Mesenchymal stem cell (in vitro differentiated cells and primary cell): ENCODE data around the gene NID1.
A peak's percentile ranks its signal among the peaks of the same experiment; 100 is the strongest.

Source experiments
- DNase-seq: peaks from one replicate; pipeline ENCODE4 v3.0.0-alpha.2; 2013
- H2AFZ ChIP-seq: one replicate; pipeline ENCODE4 v1.6.1; 2013; ENCODE audit warnings: low read depth, mild to moderate bottlenecking, control low read depth, inconsistent platforms, low read length, moderate library complexity
- H2AK5ac ChIP-seq: 2 replicates; pipeline ENCODE4 v1.6.1; 2013; ENCODE audit warnings: low read length, moderate library complexity, mild to moderate bottlenecking, inconsistent platforms; ENCODE audit not compliant: severe bottlenecking
- H2BK120ac ChIP-seq: one replicate; pipeline ENCODE4 v1.6.1; 2013; ENCODE audit warnings: low read depth, mild to moderate bottlenecking, inconsistent platforms, low read length, moderate library complexity
- H2BK12ac ChIP-seq, 2 experiments: one replicate each; pipeline ENCODE4 v1.6.1; 2013; ENCODE audit warnings: inconsistent platforms in 2 of 2, low read length in 2 of 2, mild to moderate bottlenecking in 2 of 2, moderate library complexity in 2 of 2, control low read depth in 1 of 2
- H2BK15ac ChIP-seq: one replicate; pipeline ENCODE4 v1.6.1; 2013; ENCODE audit warnings: mild to moderate bottlenecking, low read depth, inconsistent platforms; ENCODE audit not compliant: poor library complexity, severe bottlenecking
- H2BK5ac ChIP-seq: 2 replicates; pipeline ENCODE4 v1.6.1; 2013; ENCODE audit warnings: low read depth, mild to moderate bottlenecking, low read length, control low read depth, inconsistent platforms; ENCODE audit not compliant: poor library complexity, severe bottlenecking
- H3K14ac ChIP-seq, 2 experiments: one replicate each; pipeline ENCODE4 v1.6.1; 2013; ENCODE audit warnings: inconsistent platforms in 2 of 2, low read length in 2 of 2, control low read depth in 1 of 2, mild to moderate bottlenecking in 1 of 2, moderate library complexity in 1 of 2
- H3K18ac ChIP-seq, 2 experiments: one replicate each; pipeline ENCODE4 v1.6.1; 2013; ENCODE audit warnings: inconsistent platforms in 2 of 2, low read length in 2 of 2, control low read depth in 1 of 2, low read depth in 1 of 2, mild to moderate bottlenecking in 1 of 2
- H3K23ac ChIP-seq, 2 experiments: one replicate each; pipeline ENCODE4 v1.6.1; 2013; ENCODE audit warnings: inconsistent platforms in 2 of 2, low read length in 2 of 2, mild to moderate bottlenecking in 2 of 2, moderate library complexity in 2 of 2, control low read depth in 1 of 2
- H3K27ac ChIP-seq: 2 replicates; pipeline ENCODE4 v1.5.1; 2013; ENCODE audit warnings: mild to moderate bottlenecking, moderate library complexity, low read length, control low read depth, inconsistent platforms; ENCODE audit not compliant: poor library complexity, severe bottlenecking
- H3K27me3 ChIP-seq, 2 experiments: 2 replicates each; pipeline versions ENCODE4 v1.6.1 to v1.7.0; 2013; ENCODE audit warnings: low read length in 2 of 2, mild to moderate bottlenecking in 2 of 2, moderate library complexity in 2 of 2, control low read depth in 1 of 2, inconsistent platforms in 1 of 2; ENCODE audit not compliant: control insufficient read depth in 1 of 2, insufficient read depth in 1 of 2
- H3K36me3 ChIP-seq, 2 experiments: 2 replicates each; pipeline versions ENCODE4 v1.6.1 to v1.7.0; 2013; ENCODE audit warnings: low read length in 2 of 2, control low read depth in 1 of 2, inconsistent platforms in 1 of 2, low read depth in 1 of 2, mild to moderate bottlenecking in 1 of 2; ENCODE audit not compliant: insufficient read depth in 2 of 2, control insufficient read depth in 1 of 2
- H3K4ac ChIP-seq, 2 experiments: one replicate each; pipeline ENCODE4 v1.6.1; 2013; ENCODE audit warnings: inconsistent platforms in 2 of 2, low read length in 2 of 2, mild to moderate bottlenecking in 2 of 2, moderate library complexity in 2 of 2, control low read depth in 1 of 2, low read depth in 1 of 2
- H3K4me1 ChIP-seq: 2 replicates; pipeline ENCODE4 v1.6.1; 2013; ENCODE audit warnings: low read depth, low read length, control low read depth; ENCODE audit not compliant: control insufficient read depth, insufficient read depth
- H3K4me2 ChIP-seq: 2 replicates; pipeline ENCODE4 v1.6.1; 2013; ENCODE audit warnings: low read length, mild to moderate bottlenecking, inconsistent platforms; ENCODE audit not compliant: poor library complexity, severe bottlenecking
- H3K4me3 ChIP-seq, 2 experiments: 2 replicates each; pipeline versions ENCODE4 v1.5.1 to v1.7.0; 2013; ENCODE audit warnings: low read length in 2 of 2, mild to moderate bottlenecking in 2 of 2, control low read depth in 1 of 2, low read depth in 1 of 2; ENCODE audit not compliant: insufficient read depth in 1 of 2
- H3K79me1 ChIP-seq: replicated peaks from 2 replicates; pipeline ENCODE4 v1.6.1; 2013; ENCODE audit warnings: mild to moderate bottlenecking, control low read depth, low read length, inconsistent platforms; ENCODE audit not compliant: poor library complexity, severe bottlenecking
- H3K9ac ChIP-seq: 2 replicates; pipeline ENCODE4 v1.7.0; 2013; ENCODE audit warnings: mild to moderate bottlenecking, low read length, moderate library complexity
- H3K9me3 ChIP-seq: 2 replicates; pipeline ENCODE4 v1.7.0; 2013; ENCODE audit warnings: mild to moderate bottlenecking, low read length; ENCODE audit not compliant: control insufficient read depth
- H4K8ac ChIP-seq: one replicate; pipeline ENCODE4 v1.6.1; 2013; ENCODE audit warnings: inconsistent platforms, mild to moderate bottlenecking, low read length, moderate library complexity
- H4K91ac ChIP-seq: one replicate; pipeline ENCODE4 v1.6.1; 2013; ENCODE audit warnings: mild to moderate bottlenecking, low read length, inconsistent platforms
- WGBS: methylation state at CpG from one replicate; pipeline ENCODE4 v1.1.7; 2013; ENCODE audit warnings: mixed read lengths; 5-methylcytosine and 5-hydroxymethylcytosine counted together

NID1 gene

GRCh38 chr1:236067854-236068454 is 3.1 kb upstream of the NID1 start:
- Histone ChIP-seq H3K14ac (no peak overlapping the region), H2AK5ac (no peak overlapping the region), H3K27me3 (peaks cover 0 to 11% of the 10 kb centered on the region in 2 experiments), H3K4me1 (peaks cover 20% of the 10 kb centered on the region), H2AFZ (no peak overlapping the region), H4K91ac (no peak overlapping the region), H2BK12ac (no peak overlapping the region), H2BK120ac (no peak overlapping the region), H3K23ac (no peak overlapping the region), H4K8ac (no peak overlapping the region), H3K18ac (no peak overlapping the region), H3K27ac (no peak overlapping the region), H2BK15ac (no peak overlapping the region), H3K79me1 (no peaks in the 10 kb centered on the region), H3K4me2 (no peak overlapping the region), H3K4ac (no peak overlapping the region), H3K4me3 (no peak overlapping the region), H3K36me3 (no peaks in the 10 kb centered on the region), H3K9ac (no peak overlapping the region), H2BK5ac (no peak overlapping the region), H3K9me3 (peaks cover 4% of the 10 kb centered on the region)
- DNase-seq: peak; percentile 83
- WGBS: 69% methylated on average over 9 of the region's 12 CpGs

- H3K18ac ChIP-seq: peak overlapping the region in 1 of 2 experiments; percentile 35
- 79% methylated on average over 6 of the region's 6 CpGs for WGBS
Measured at GRCh38 chr1:236066828-236067386, 2.0 kb upstream of the NID1 start.

GRCh38 chr1:236066054-236066453 is 1.2 kb upstream of the NID1 start:
- no peak overlapping the region for H4K8ac ChIP-seq
- no peak overlapping the region for H3K18ac ChIP-seq

More at GRCh38 chr1:236066828-236067386, 2.0 kb upstream of the NID1 start:
- Histone ChIP-seq H3K4me2 (no peak overlapping the region), H3K14ac (no peak overlapping the region), H3K27ac (no peak overlapping the region), H3K23ac (no peak overlapping the region), H3K9me3 (peaks cover 4% of the 10 kb centered on the region), H2BK12ac (peak overlapping the region; percentile 43 to 83), H2BK15ac (no peak overlapping the region), H3K4me1 (peaks cover 20% of the 10 kb centered on the region), H3K4me3 (no peak overlapping the region), H2AK5ac (no peak overlapping the region), H3K36me3 (no peaks in the 10 kb centered on the region), H2AFZ (no peak overlapping the region), H2BK5ac (no peak overlapping the region), H3K9ac (no peak overlapping the region), H3K79me1 (no peaks in the 10 kb centered on the region), H3K4ac (no peak overlapping the region), H2BK120ac (no peak overlapping the region), H4K91ac (peak overlapping the region; percentile 65), H4K8ac (peak overlapping the region; percentile 41), H3K27me3 (peaks cover 0 to 11% of the 10 kb centered on the region in 2 experiments)
- peak; percentile 66 for DNase-seq

GRCh38 chr1:236065509-236066005 is 667 bp upstream of the NID1 start:
- WGBS: 7% methylated on average over 17 of the region's 17 CpGs
- peak overlapping the region; percentile 85 for H4K91ac ChIP-seq
- no peak overlapping the region for H3K27ac ChIP-seq
- H2AFZ ChIP-seq: peak overlapping the region; percentile 33
- H3K27me3 ChIP-seq: peaks cover 0 to 11% of the 10 kb centered on the region in 2 experiments
- peak overlapping the region; percentile 56 to 92 for H2BK12ac ChIP-seq
- H3K14ac ChIP-seq: peak overlapping the region in 1 of 2 experiments; percentile 85
- peaks cover 1% of the 10 kb centered on the region for H3K9me3 ChIP-seq
- peak overlapping the region; percentile 14 to 40 for H3K4ac ChIP-seq
- peak overlapping the region; percentile 93 for H4K8ac ChIP-seq
- H3K4me1 ChIP-seq: peaks cover 20% of the 10 kb centered on the region
- H2BK120ac ChIP-seq: peak overlapping the region; percentile 71
- peak; percentile 29 for DNase-seq
- no peaks in the 10 kb centered on the region for H3K79me1 ChIP-seq
- peak overlapping the region; percentile 86 for H3K9ac ChIP-seq
- H2AK5ac ChIP-seq: no peak overlapping the region
- peak overlapping the region; percentile 67 to 88 for H3K4me3 ChIP-seq
- peaks cover 0 to 7% of the 10 kb centered on the region in 2 experiments for H3K36me3 ChIP-seq
- H2BK5ac ChIP-seq: no peak overlapping the region
- H3K23ac ChIP-seq: peak overlapping the region in 1 of 2 experiments; percentile 1
- H2BK15ac ChIP-seq: peak overlapping the region; percentile 77
- H3K18ac ChIP-seq: peak overlapping the region; percentile 77 to 97
- peak overlapping the region; percentile 98 for H3K4me2 ChIP-seq

More at GRCh38 chr1:236066054-236066453, 1.2 kb upstream of the NID1 start:
- H3K79me1 ChIP-seq: no peaks in the 10 kb centered on the region
- H3K4me2 ChIP-seq: no peak overlapping the region
- no peak overlapping the region for H2BK15ac ChIP-seq
- H4K91ac ChIP-seq: no peak overlapping the region
- H3K4me3 ChIP-seq: peak overlapping the region in 1 of 2 experiments; percentile 88
- H2BK12ac ChIP-seq: no peak overlapping the region
- no peak overlapping the region for H2AK5ac ChIP-seq
- no peak overlapping the region for H3K4ac ChIP-seq
- no peak overlapping the region for H2BK5ac ChIP-seq
- H3K9ac ChIP-seq: no peak overlapping the region
- H2AFZ ChIP-seq: no peak overlapping the region
- H3K4me1 ChIP-seq: peaks cover 20% of the 10 kb centered on the region
- H2BK120ac ChIP-seq: no peak overlapping the region
- H3K14ac ChIP-seq: no peak overlapping the region
- peak; percentile 59 for DNase-seq
- H3K36me3 ChIP-seq: peaks cover 0 to 4% of the 10 kb centered on the region in 2 experiments
- peaks cover 4% of the 10 kb centered on the region for H3K9me3 ChIP-seq
- 17% methylated on average over 2 of the region's 6 CpGs for WGBS
- peaks cover 0 to 11% of the 10 kb centered on the region in 2 experiments for H3K27me3 ChIP-seq
- no peak overlapping the region for H3K27ac ChIP-seq
- no peak overlapping the region for H3K23ac ChIP-seq
